Stimulated activated CD8-positive, alpha-beta memory T cell treated with anti-CD3 and anti-CD28 coated beads, Interleukin-4, amount 100 ng/mL, for 1 hour (primary cell): Measurements from ENCODE around the gene DIAPH1.

Experiments
- DNase-seq, 2 donors: peaks; one replicate each; pipeline ENCODE4 v3.0.0-alpha.2; 2020; ENCODE audit warnings: low read depth in 2 of 2, low spot score in 1 of 2

The DIAPH1 gene

GRCh38 chr5:141508440-141508797 lies 110.4 kb downstream of the DIAPH1 start:
- no peak for DNase-seq

GRCh38 chr5:141507387-141508091 lies 111.3 kb downstream of the DIAPH1 start:
- DNase-seq: no peak

GRCh38 chr5:141506381-141507155 lies 112.2 kb downstream of the DIAPH1 start:
- DNase-seq: no peak

- DNase-seq: no peak
Measured at GRCh38 chr5:141504216-141504615, 114.6 kb downstream of the DIAPH1 start.

GRCh38 chr5:141503681-141504080 lies 115.1 kb downstream of the DIAPH1 start:
- DNase-seq: no peak

GRCh38 chr5:141501761-141502160 lies 117.0 kb downstream of the DIAPH1 start:
- DNase-seq: no peak

- no peak for DNase-seq
Measured at GRCh38 chr5:141496038-141496437, 122.8 kb downstream of the DIAPH1 start.

GRCh38 chr5:141495453-141495811 lies 123.4 kb downstream of the DIAPH1 start:
- DNase-seq: no peak

- no peak for DNase-seq
Measured at GRCh38 chr5:141494761-141495452, 123.9 kb downstream of the DIAPH1 start.

- no peak for DNase-seq
Measured at GRCh38 chr5:141493500-141494422, 125.0 kb downstream of the DIAPH1 start.

- no peak for DNase-seq
Measured at GRCh38 chr5:141492168-141492885, 126.5 kb downstream of the DIAPH1 start.

GRCh38 chr5:141491323-141492167 lies 127.3 kb downstream of the DIAPH1 start:
- DNase-seq: no peak

GRCh38 chr5:141490771-141491170 lies 128.0 kb downstream of the DIAPH1 start:
- DNase-seq: no peak

- no peak for DNase-seq
Measured at GRCh38 chr5:141490271-141490670, 128.5 kb downstream of the DIAPH1 start.

- no peak for DNase-seq
Measured at GRCh38 chr5:141489841-141490240, 129.0 kb downstream of the DIAPH1 start.

GRCh38 chr5:141488591-141489561 lies 129.9 kb downstream of the DIAPH1 start, which contains the start of gene PCDHGC5:
TSS of gene PCDHGC5 (plus strand) at chr5:141489081. CDS start at chr5:141489241, 160 bp downstream.
- no peak for DNase-seq

GRCh38 chr5:141487131-141487530 lies 131.7 kb downstream of the DIAPH1 start:
- no peak for DNase-seq

- no peak for DNase-seq
Measured at GRCh38 chr5:141486091-141486490, 132.7 kb downstream of the DIAPH1 start.
